ENCODE measurements around the gene LARP4B. TPM values are rescaled to one million over a fixed set of nuclear protein-coding genes. Genes with fewer than 3 reads are reported as not detected.
"Not testable (repeated sequence)": the region's sequence is repeated elsewhere in the genome, so short reads cannot be mapped to it uniquely, and the experiment has no call there.

LARP4B gene
- total RNA-seq, 1 experiment from 2014 or later, result 31.3 TPM

DNA sequence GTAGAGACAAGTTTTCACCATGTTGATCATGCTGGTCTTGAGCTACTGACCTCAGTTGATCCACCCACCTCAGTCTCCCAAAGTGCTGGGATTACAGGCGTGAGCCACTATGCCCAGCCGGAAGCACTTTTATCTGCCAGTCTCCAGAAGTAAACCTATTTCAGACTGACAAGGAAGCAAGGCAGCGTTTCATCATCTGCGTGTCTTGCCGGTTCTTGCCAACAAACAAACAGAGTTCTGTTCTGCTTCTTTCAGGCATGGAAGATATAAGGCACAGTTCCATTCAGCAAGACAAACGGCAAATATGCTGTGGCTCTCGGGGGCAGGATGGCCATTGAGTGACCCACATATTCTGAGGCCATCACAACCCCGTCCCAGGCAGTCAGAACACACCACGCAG is 15.5 kb upstream of the LARP4B start:
- Histone ChIP-seq H3K36me3 (replicated peaks; ENCODE audit: control insufficient read depth, insufficient read depth, low read length) (no peaks in the 10 kb centered on the region), H3K4me3 (ENCODE audit: insufficient read depth, low read depth, low read length) (no peak overlapping the region), H3K27me3 (ENCODE audit: control insufficient read depth, insufficient read depth, low read length) (no peaks in the 10 kb centered on the region)
- no peak for DNase-seq

DNA sequence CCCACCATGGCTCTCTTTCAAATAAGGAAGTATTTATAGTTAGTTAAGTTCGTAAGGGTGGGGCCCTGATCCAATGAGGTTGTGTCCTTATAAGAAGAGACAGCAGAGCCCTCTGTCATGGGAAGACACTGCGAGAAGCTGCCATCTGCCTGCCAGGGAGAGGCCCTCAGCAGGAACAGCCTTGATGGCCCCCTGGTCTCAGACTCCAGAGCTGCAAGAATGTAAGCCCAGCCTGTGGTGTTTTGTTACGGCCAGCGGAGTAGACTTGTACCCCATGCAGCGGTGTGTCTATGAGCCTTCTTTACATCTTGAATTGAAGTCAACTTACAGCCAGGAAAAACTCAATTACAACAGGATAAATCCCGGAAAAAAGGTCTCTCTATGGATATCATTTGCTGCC is 14.3 kb upstream of the LARP4B start:
- DNase-seq, result peak; percentile 70
- no peaks in the 10 kb centered on the region for H3K36me3 ChIP-seq (replicated peaks; ENCODE audit: control insufficient read depth, insufficient read depth, low read length)
- H3K4me3 ChIP-seq (ENCODE audit: insufficient read depth, low read depth, low read length), result no peak overlapping the region
- H3K27me3 ChIP-seq (ENCODE audit: control insufficient read depth, insufficient read depth, low read length), result no peaks in the 10 kb centered on the region

DNA sequence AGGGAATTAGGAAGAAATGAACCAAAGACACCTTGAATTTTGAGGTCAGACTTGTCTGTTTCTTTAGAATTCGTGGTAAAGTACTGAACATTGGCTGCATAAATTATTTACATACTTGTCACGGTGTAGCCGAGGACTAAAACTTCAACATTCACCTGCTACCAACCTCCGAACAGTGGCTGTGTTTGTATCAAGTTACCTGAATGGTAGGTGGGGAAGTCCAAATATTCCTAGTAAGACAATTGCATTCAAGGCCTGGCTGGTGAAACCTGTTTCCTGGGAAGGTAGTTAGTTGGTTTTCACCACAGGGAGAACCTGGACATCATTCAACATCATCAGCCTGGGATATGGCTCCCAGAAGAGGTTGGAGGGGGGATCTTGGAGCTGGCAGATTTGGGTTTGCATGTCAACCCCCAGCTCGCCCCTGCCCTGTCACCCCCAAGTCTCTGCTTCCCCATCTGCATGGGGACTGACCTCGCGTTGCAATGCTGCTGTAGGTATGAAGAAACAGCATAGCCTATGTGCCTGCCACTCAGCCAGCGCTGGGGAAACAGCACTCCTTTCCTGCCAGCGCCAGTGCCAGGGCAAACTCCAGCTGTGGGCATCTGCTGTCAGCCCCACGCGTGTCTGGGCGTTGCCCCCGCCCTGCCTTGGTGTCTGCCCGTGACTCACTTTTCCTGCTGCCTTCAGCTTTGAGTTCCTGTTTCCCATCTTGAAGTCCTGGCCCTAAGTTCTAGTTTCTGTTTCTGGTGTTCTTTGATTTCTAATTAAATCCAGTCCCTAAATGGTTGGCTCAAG is 12.7 kb upstream of the LARP4B start:
- Histone ChIP-seq H3K36me3 (replicated peaks; ENCODE audit: control insufficient read depth, insufficient read depth, low read length) (no peaks in the 10 kb centered on the region), H3K27me3 (ENCODE audit: control insufficient read depth, insufficient read depth, low read length) (no peaks in the 10 kb centered on the region), H3K4me3 (ENCODE audit: insufficient read depth, low read depth, low read length) (no peak overlapping the region)
- no peak for DNase-seq

DNA sequence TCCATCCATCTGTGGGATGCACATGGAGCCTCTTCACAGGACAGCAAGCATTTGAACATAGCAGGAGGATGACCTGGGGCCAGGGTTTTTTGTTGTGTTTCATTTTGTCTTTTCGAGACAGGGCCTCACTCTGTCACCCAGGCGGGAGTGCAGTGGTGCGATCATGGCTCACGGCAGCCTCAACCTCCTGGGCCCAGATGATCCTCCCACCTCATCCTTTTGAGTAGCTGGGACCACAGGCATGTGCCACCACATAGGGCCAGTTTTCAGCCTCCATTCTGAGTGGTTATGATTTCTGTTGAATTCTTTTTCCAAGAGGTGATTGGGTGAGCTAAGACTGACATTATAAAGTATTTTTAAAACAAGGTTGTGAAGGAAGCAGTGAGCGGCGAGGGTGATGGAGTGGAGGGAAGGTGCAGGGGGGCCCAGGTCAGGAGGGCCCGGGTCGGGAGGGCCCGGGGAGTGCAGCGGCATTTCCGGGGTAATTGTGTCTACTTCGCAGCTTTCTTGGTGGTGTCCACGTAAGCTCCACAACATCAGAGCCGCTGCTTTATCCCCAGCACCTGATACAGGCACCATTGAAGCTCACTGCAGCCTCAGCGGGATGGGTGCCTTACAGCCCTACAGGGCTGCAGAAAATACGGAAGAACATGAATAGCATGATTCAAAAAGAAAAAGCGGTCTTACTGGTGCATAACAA is 12.0 kb upstream of the LARP4B start:
- Histone ChIP-seq H3K4me3 (ENCODE audit: insufficient read depth, low read depth, low read length) (no peak overlapping the region), H3K27me3 (ENCODE audit: control insufficient read depth, insufficient read depth, low read length) (no peaks in the 10 kb centered on the region), H3K36me3 (replicated peaks; ENCODE audit: control insufficient read depth, insufficient read depth, low read length) (no peaks in the 10 kb centered on the region)
- no peak for DNase-seq

DNA sequence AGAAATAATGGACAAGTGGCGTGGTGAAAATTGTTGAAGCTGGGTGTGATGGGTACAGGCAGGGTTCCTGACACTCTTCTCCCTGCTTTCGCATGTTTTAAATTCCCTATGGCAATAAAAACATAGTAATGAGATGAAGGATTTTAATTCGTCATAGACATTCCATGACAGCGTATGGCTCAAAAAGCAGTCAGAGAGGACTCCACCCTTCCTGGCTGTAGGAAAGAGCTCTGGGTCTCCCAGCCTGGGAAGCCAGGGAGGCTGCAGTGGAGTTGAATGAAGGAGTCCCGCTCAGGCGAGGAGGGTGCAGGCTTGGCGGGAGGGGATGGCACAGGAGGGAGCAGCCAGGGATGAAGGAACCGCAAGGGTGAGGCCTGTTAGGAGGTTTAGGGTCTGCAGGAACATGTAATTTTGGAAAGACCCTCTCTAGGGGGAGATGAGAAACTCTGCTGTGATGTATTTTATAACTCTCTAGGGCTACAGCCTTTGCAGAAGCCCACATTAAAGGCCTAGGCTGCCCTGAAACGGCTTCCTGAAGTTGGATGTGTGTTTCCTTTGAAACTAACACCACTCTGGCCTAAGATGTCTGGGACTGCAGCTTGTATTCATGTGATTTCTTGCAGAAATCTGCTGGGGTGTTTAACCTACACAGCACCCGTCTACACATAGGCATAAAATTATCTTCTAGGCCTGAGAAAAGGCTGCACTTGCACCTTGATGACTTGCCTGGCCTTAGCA is 7.6 kb upstream of the LARP4B start:
- no peak for DNase-seq

DNA sequence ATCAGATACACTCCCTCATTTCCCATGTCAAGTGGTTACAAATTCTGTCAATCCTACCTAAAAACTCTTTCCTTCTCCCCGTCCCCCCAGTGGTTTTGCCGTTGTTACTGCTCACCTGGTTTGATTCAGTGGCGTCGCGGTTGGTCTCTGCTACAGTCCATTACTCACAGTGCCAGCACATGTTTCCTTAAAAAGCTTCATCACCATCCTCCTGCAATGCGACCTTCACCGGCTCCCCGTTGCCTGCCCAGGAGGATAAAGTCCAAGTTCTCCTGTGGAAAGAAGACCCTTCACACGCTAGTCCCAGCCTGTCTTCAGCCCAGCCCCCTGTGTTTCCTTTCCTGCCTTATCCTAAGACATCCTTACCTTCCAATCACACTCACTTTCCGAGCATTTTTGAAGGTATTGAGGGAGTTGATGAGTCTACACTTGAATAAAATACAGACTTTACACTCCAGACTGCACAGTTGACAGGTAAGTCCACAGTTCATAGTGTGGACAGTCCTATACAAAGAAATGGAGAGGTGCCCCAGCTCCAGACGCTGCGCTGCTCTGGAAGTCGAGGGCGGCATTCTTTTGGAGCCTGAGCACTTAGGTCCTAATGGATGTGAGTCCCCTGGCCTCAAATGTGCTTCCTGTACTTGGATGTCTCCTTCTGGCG is 3.4 kb upstream of the LARP4B start:
- no peaks in the 10 kb centered on the region for H3K36me3 ChIP-seq (replicated peaks; ENCODE audit: control insufficient read depth, insufficient read depth, low read length)
- H3K27me3 ChIP-seq (ENCODE audit: control insufficient read depth, insufficient read depth, low read length), result no peaks in the 10 kb centered on the region
- H3K4me3 ChIP-seq (ENCODE audit: insufficient read depth, low read depth, low read length), result no peak overlapping the region
- DNase-seq, result no peak

More for the DNA sequence above, 7.6 kb upstream of the LARP4B start:
- Histone ChIP-seq H3K4me3 (ENCODE audit: insufficient read depth, low read depth, low read length) (no peak overlapping the region), H3K27me3 (ENCODE audit: control insufficient read depth, insufficient read depth, low read length) (no peaks in the 10 kb centered on the region), H3K36me3 (replicated peaks; ENCODE audit: control insufficient read depth, insufficient read depth, low read length) (no peaks in the 10 kb centered on the region)

DNA sequence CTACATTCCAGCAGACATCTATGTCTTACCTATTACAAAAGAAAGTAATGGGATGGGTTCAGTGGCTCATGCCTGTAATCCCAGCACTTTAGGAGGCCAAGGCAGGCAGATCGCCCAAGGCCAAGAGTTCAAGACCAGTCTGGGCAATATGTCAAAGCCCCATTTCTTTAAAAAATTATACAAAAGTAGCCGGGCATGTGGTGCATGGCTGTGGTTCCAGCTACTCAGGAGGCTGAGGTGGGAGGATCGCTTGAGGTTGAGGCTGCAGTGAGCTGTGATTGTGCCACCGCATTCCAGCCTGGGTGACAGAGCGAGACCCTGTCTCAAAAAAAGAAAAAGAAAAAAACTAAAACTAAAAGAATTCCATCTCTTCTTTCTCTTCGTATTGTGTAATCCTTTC is 2.7 kb upstream of the LARP4B start:
- H3K4me3 ChIP-seq (ENCODE audit: insufficient read depth, low read depth, low read length); H3K36me3 ChIP-seq (replicated peaks; ENCODE audit: control insufficient read depth, insufficient read depth, low read length); DNase-seq; H3K27me3 ChIP-seq (ENCODE audit: control insufficient read depth, insufficient read depth, low read length): not testable (repeated sequence)

DNA sequence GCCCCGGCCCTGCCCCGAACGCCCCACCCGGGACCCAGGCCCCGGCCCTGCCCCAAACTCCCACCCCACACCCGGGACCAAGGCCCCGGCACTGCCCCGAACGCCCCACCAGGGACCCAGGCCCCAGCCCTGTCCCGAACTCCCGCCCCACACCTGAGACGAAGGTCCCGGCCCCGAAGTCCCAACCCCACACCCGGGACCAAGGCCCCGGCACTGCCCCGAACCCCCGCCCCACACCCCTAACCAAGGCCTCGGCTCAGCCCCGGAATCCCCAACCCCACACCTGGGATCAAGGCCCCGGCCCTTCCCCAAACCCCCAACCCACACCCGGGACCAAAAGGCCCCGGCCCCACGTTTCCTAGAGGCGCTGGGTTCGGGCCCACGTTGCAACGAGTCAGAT is 1.1 kb upstream of the LARP4B start:
- DNase-seq, result peak; percentile 65
- Histone ChIP-seq H3K36me3 (replicated peaks; ENCODE audit: control insufficient read depth, insufficient read depth, low read length) (no peaks in the 10 kb centered on the region), H3K27me3 (ENCODE audit: control insufficient read depth, insufficient read depth, low read length) (no peaks in the 10 kb centered on the region), H3K4me3 (ENCODE audit: insufficient read depth, low read depth, low read length) (no peak overlapping the region)

DNA sequence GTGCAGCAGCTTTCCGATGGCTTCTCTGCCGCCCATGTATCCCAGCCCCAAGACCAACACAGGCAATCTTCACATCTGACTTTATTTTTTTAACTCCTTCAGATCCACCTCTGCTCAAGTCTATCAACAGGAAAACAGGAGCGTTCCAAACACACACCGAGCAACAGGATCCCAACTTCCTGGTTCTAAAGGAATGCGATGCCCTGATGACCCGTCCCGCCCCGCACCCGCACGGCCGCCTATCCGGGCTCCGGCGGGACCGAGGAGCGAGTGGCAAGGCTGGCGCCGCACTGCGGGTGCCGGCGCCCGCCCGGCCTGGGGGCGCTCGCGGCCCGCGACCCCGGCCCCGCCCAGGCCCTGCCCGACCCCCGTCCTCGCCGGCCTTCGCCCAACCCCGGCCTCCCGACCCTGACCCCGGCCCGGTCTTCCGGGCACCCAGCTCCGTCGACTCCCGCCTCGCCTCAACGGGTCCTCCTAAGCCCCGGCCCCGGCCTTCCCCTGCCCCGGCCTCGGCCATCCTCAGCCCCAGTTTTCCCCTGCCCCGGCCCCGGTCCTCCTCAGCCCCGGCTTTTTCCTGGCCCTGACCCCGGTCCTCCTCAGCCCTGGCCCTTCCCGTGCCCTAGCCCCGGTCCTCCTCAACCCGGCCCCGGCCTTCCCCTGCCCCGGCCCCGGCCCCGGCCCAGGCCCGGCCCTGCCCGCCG is 730 bp downstream of the LARP4B start:
- Histone ChIP-seq H3K27me3 (ENCODE audit: control insufficient read depth, insufficient read depth, low read length) (no peaks in the 10 kb centered on the region), H3K4me3 (ENCODE audit: insufficient read depth, low read depth, low read length) (peak overlapping the region; percentile 50), H3K36me3 (replicated peaks; ENCODE audit: control insufficient read depth, insufficient read depth, low read length) (no peaks in the 10 kb centered on the region; the same call in 1 of the 2 replicates)
- DNase-seq, result peak; percentile 84

DNA sequence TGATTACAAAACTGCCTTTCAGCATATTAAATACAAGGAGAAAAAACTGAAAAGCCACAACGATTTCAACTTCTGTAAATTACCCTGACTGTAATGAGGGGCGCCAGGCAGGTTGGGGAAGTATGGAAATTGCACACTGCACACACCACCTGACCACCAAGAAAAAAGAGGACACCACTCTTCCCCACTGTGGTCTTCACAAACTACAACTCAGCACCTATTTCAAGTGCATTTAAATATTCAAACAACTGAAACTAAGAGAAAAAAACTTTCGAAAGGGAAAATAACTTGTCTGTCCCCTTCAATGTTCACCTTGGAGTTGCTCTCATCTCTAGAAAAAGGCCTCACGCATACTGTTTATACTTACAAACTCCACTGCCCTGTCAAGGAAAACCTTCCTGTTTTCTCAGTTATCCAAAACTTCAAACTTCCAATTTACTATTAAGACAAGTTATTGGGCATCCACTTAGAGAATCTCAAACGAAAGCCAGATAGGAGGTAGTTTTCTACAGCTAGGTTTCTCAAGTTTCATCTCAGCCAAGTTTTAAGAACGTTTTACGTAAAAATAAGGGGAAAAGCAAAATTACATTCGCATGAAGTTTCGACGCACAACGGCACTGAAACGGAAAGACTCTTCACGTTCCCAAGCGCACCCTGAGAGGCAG is 1.4 kb downstream of the LARP4B start:
- peak overlapping the region; percentile 50 for H3K4me3 ChIP-seq (ENCODE audit: insufficient read depth, low read depth, low read length)
- no peaks in the 10 kb centered on the region for H3K27me3 ChIP-seq (ENCODE audit: control insufficient read depth, insufficient read depth, low read length)
- no peak for DNase-seq
- H3K36me3 ChIP-seq (replicated peaks; ENCODE audit: control insufficient read depth, insufficient read depth, low read length), result no peaks in the 10 kb centered on the region; the same call in 1 of the 2 replicates

DNA sequence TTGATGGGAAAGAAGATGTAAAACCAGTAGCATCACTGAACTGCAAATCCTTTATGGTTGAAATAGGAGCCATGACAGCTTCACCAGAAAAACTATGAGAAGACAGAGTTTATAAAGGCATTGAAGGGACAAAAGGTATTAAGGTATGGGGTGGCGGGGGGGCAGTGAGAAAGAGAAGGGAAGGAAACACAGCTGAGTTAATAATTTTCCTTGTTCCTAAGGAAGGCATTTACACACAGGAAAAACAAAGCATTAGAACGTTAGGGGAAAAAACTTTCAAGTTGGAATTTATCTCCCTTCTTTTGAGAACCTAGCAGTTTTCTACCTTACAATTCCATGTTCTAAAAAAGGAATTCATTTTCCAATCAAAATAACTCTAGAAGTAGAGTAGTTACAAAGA is 4.4 kb downstream of the LARP4B start:
- no peaks in the 10 kb centered on the region for H3K27me3 ChIP-seq (ENCODE audit: control insufficient read depth, insufficient read depth, low read length)
- DNase-seq, result no peak
- H3K36me3 ChIP-seq (replicated peaks; ENCODE audit: control insufficient read depth, insufficient read depth, low read length), result no peaks in the 10 kb centered on the region; the same call in 1 of the 2 replicates
- no peak overlapping the region for H3K4me3 ChIP-seq (ENCODE audit: insufficient read depth, low read depth, low read length)

DNA sequence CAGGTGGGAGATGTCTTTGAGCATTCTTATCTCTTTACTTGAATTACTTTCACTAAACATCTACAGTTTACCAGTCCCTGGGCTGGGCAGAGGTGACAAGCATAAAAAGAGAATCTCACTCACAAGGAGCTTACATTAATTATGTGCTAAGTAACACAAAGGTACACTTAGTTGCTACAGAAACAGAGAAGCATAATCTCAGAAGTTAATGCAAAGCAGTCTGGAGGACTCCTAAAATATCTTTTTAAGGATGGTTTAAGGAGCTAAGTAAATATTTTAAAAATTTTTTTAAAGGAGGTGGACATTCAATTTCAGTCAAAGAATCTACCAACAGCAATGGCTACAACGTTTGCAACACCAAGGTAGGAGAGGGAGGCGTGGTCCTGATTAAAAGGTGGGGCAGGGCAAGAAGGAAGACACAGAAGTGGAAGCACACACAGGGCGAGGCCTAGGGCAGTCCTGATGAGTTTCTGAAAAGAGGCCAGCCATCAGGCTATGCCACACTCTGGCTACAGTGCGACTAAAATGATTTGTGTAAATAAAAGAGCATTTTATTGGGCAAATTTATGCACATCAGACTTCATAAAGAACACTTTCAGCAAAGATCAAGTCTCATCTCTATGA is 5.3 kb downstream of the LARP4B start:
- DNase-seq, result no peak
- Histone ChIP-seq H3K27me3 (ENCODE audit: control insufficient read depth, insufficient read depth, low read length) (no peaks in the 10 kb centered on the region), H3K36me3 (replicated peaks; ENCODE audit: control insufficient read depth, insufficient read depth, low read length) (no peaks in the 10 kb centered on the region; the same call in 1 of the 2 replicates), H3K4me3 (ENCODE audit: insufficient read depth, low read depth, low read length) (no peak overlapping the region)

DNA sequence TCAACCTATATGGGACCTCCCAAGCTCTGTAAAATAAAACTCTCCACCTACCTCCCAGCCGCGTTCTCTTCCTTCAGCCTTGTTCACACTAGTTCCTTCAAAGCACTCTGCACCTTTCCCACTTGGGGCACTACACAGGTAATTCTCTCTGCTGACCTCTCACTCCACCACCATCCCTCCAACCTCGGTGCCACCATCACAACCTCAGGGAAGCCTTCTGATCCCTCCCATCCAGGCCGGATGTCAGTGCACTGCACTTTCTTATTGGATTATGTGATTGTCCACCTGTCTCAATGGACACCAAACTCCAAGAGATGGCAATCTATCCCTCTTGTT is 7.0 kb downstream of the LARP4B start:
- Histone ChIP-seq H3K36me3 (replicated peaks; ENCODE audit: control insufficient read depth, insufficient read depth, low read length) (no peaks in the 10 kb centered on the region; the same call in 1 of the 2 replicates), H3K27me3 (ENCODE audit: control insufficient read depth, insufficient read depth, low read length) (no peaks in the 10 kb centered on the region), H3K4me3 (ENCODE audit: insufficient read depth, low read depth, low read length) (no peak overlapping the region)
- DNase-seq, result no peak
